GM19452 (cell line): ENCODE measurements around the gene GNB1.

Source experiments
- ATAC-seq: cut with Tn5 transposase; IDR thresholded peaks from one replicate; pipeline ENCODE4 v1.9.1; 2021; ENCODE audit not compliant: unreplicated experiment

Gene GNB1

GRCh38 chr1:1786836-1787605, 103.9 kb downstream of the GNB1 start:
- ATAC-seq: no peak

- ATAC-seq: no peak
Measured at GRCh38 chr1:1785666-1786065, 105.2 kb downstream of the GNB1 start.

GRCh38 chr1:1784933-1785332, 106.0 kb downstream of the GNB1 start:
- no peak for ATAC-seq

GRCh38 chr1:1783320-1783719, 107.6 kb downstream of the GNB1 start:
- no peak for ATAC-seq

GRCh38 chr1:1782399-1783221, 108.3 kb downstream of the GNB1 start:
- no peak for ATAC-seq

- no peak for ATAC-seq
Measured at GRCh38 chr1:1781526-1781903, 109.4 kb downstream of the GNB1 start.

- ATAC-seq: no peak
Measured at GRCh38 chr1:1780598-1781525, 110.0 kb downstream of the GNB1 start.

GRCh38 chr1:1779691-1780597, 110.9 kb downstream of the GNB1 start:
- peak; percentile 37 for ATAC-seq

GRCh38 chr1:1779320-1779675, 111.6 kb downstream of the GNB1 start:
- ATAC-seq: no peak

- peak; percentile 59 for ATAC-seq
Measured at GRCh38 chr1:1778663-1779319, 112.1 kb downstream of the GNB1 start.

- ATAC-seq: peak; percentile 43
Measured at GRCh38 chr1:1777950-1778662, 112.8 kb downstream of the GNB1 start, which contains the start of gene NADK. NADK (minus strand) TSS chr1:1778470; CDS start chr1:1765406, 13,064 bp downstream.

- no peak for ATAC-seq
Measured at GRCh38 chr1:1777583-1777899, 113.3 kb downstream of the GNB1 start.

- no peak for ATAC-seq
Measured at GRCh38 chr1:1776672-1777582, 114.0 kb downstream of the GNB1 start.

- no peak for ATAC-seq
Measured at GRCh38 chr1:1775327-1776226, 115.3 kb downstream of the GNB1 start.

- ATAC-seq: no peak
Measured at GRCh38 chr1:1773874-1774273, 117.0 kb downstream of the GNB1 start.

GRCh38 chr1:1771096-1771495, 119.8 kb downstream of the GNB1 start:
- ATAC-seq: no peak

- no peak for ATAC-seq
Measured at GRCh38 chr1:1770102-1770501, 120.8 kb downstream of the GNB1 start.
